ENCODE data around the gene SLC5A10. TPM values are rescaled to one million over a fixed set of nuclear protein-coding genes. Genes with fewer than 3 reads are reported as not detected.

SLC5A10 gene
- polyA plus RNA-seq, 3 donors: 0.10 to 0.17 (median 0.12) TPM

DNA sequence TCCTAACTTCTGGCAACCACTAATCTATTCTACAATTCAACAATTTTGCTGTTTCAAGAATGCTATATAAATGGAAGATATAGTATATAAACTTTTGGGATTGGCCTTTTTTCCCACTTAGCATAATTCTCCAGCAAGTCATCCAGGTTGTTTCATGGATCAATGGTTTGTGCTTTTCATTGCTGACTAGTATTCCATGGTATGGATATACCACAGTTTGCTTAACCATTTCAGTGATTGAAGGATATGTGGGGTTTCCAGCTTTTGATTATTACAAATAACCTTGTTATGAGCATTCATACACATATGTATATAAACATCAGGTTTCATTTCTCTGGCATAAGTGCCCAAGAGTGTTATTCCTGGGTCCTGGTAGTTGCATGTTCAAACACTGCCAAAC lies 54.7 kb downstream of the SLC5A10 start:
- Histone ChIP-seq H3K27ac (ENCODE audit: low read depth in 1 of 2, low read length in 2 of 2) (no peak overlapping the region), H3K9ac (ENCODE audit: insufficient read depth, low read length, poor library complexity, severe bottlenecking) (no peak overlapping the region), H3K79me2 (ENCODE audit: insufficient read depth, low read length) (no peaks in the 10 kb centered on the region), H3K9me3 (replicated peaks in 1 of 2; ENCODE audit: control insufficient read depth in 1 of 2, insufficient read depth in 1 of 2, low read length in 2 of 2) (no peaks in the 10 kb centered on the region), H3K27me3 (ENCODE audit: control insufficient read depth in 2 of 2, insufficient read depth in 2 of 2, low read length in 2 of 2) (peaks cover 0 to 34% of the 10 kb centered on the region in 2 donors), H3K4me3 (replicated peaks in 1 of 3; ENCODE audit: low read depth in 2 of 3, low read length in 3 of 3) (no peak overlapping the region), H4K20me1 (ENCODE audit: insufficient read depth, low read length) (no peaks in the 10 kb centered on the region), H2AFZ (ENCODE audit: insufficient read depth, low read depth, low read length, poor library complexity, severe bottlenecking) (no peak overlapping the region), H3K4me1 (ENCODE audit: control insufficient read depth in 1 of 2, insufficient read depth in 2 of 2, low read length in 2 of 2) (peaks cover 5 to 24% of the 10 kb centered on the region in 2 donors), H3K4me2 (replicated peaks; ENCODE audit: extremely low read depth, low read length, poor library complexity, severe bottlenecking) (no peak overlapping the region), H3K36me3 (replicated peaks in 1 of 2; ENCODE audit: control insufficient read depth in 1 of 2, insufficient read depth in 2 of 2, low read length in 2 of 2) (no peaks in the 10 kb centered on the region)
- Mint-ChIP-seq H3K27ac (no peak overlapping the region), H3K4me3 (no peak overlapping the region), H3K27me3 (ENCODE audit: low read depth in 3 of 3) (peaks cover 28 to 44% (median 31%) of the 10 kb centered on the region in 3 donors), H3K9me3 (peaks cover 0 to 12% (median 2%) of the 10 kb centered on the region in 7 donors), H3K4me1 (peaks cover 12% of the 10 kb centered on the region), H3K36me3 (peaks cover 0 to 3% of the 10 kb centered on the region in 2 donors)
- TF ChIP-seq, protein P1, sequence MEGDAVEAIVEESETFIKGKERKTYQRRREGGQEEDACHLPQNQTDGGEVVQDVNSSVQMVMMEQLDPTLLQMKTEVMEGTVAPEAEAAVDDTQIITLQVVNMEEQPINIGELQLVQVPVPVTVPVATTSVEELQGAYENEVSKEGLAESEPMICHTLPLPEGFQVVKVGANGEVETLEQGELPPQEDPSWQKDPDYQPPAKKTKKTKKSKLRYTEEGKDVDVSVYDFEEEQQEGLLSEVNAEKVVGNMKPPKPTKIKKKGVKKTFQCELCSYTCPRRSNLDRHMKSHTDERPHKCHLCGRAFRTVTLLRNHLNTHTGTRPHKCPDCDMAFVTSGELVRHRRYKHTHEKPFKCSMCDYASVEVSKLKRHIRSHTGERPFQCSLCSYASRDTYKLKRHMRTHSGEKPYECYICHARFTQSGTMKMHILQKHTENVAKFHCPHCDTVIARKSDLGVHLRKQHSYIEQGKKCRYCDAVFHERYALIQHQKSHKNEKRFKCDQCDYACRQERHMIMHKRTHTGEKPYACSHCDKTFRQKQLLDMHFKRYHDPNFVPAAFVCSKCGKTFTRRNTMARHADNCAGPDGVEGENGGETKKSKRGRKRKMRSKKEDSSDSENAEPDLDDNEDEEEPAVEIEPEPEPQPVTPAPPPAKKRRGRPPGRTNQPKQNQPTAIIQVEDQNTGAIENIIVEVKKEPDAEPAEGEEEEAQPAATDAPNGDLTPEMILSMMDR (IDR thresholded peaks at IDR 0.05): no peak
- DNase-seq: no peak
- intact Hi-C loops (cut with micrococcal nuclease): loop anchor here in 1 of 2 donors (10.0 kb wide), 1 partner anchor 52 kb away; the partner anchor contains the start of gene SLC5A10

DNA sequence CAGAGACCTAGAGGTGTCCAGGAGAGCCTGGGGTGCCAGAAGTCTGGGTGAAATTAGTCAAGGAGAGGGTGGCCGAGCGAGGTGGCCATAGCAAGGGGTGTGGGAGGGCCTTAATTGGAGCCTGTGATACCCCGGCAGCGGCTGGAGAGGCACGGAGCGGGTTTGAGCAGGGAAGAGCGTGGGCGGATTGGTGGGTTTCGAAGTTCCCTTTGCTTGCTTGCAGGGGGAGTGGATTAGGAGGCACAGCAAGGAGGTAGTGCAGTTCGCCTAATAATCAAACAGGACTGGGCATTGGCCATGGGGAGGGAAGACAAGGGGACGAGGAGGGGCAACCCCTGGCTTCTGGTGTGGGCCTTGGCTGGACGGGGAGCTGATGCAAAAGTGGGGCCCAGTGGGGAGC lies 58.0 kb downstream of the SLC5A10 start:
- intact Hi-C loops (cut with micrococcal nuclease): loop anchor here in 1 of 2 donors (10.0 kb wide), 1 partner anchor 55 kb away; the partner anchor contains the start of gene SLC5A10
- no peak for DNase-seq
- Histone ChIP-seq H3K36me3 (replicated peaks in 1 of 2; ENCODE audit: control insufficient read depth in 1 of 2, insufficient read depth in 2 of 2, low read length in 2 of 2) (no peaks in the 10 kb centered on the region), H3K4me1 (ENCODE audit: control insufficient read depth in 1 of 2, insufficient read depth in 2 of 2, low read length in 2 of 2) (peaks cover 1 to 2% of the 10 kb centered on the region in 2 donors), H3K27ac (ENCODE audit: low read depth in 1 of 2, low read length in 2 of 2) (no peak overlapping the region), H3K4me2 (replicated peaks; ENCODE audit: extremely low read depth, low read length, poor library complexity, severe bottlenecking) (no peak overlapping the region), H4K20me1 (ENCODE audit: insufficient read depth, low read length) (no peaks in the 10 kb centered on the region), H3K4me3 (replicated peaks in 1 of 3; ENCODE audit: low read depth in 2 of 3, low read length in 3 of 3) (no peak overlapping the region), H3K79me2 (ENCODE audit: insufficient read depth, low read length) (no peaks in the 10 kb centered on the region), H3K9me3 (replicated peaks in 1 of 2; ENCODE audit: control insufficient read depth in 1 of 2, insufficient read depth in 1 of 2, low read length in 2 of 2) (no peaks in the 10 kb centered on the region), H3K9ac (ENCODE audit: insufficient read depth, low read length, poor library complexity, severe bottlenecking) (no peak overlapping the region), H3K27me3 (ENCODE audit: control insufficient read depth in 2 of 2, insufficient read depth in 2 of 2, low read length in 2 of 2) (peaks cover 0 to 8% of the 10 kb centered on the region in 2 donors), H2AFZ (ENCODE audit: insufficient read depth, low read depth, low read length, poor library complexity, severe bottlenecking) (no peak overlapping the region)
- H3K9me3 Mint-ChIP-seq: peaks cover 0 to 9% (median 0%) of the 10 kb centered on the region in 7 donors
- WGBS (ENCODE audit: insufficient coverage): 91% methylated on average over 8 of the region's 12 CpGs
- no peaks in the 10 kb centered on the region for H3K36me3 Mint-ChIP-seq
- H3K27ac Mint-ChIP-seq: no peak overlapping the region
- TF ChIP-seq, protein P1 (IDR thresholded peaks at IDR 0.05): no peak
- H3K4me3 Mint-ChIP-seq: no peak overlapping the region
- H3K4me1 Mint-ChIP-seq: peaks cover under 1% of the 10 kb centered on the region
- peaks cover 5 to 13% (median 10%) of the 10 kb centered on the region in 3 donors for H3K27me3 Mint-ChIP-seq (ENCODE audit: low read depth in 3 of 3)
